Erythroblast (primary cell): Measurements from ENCODE around the gene MFSD12.
"Not testable (repeated sequence)": the region's sequence is repeated elsewhere in the genome, so short reads cannot be mapped to it uniquely, and the experiment has no call there.

ENCODE experiments used
- DNase-seq, 2 experiments: peaks; one replicate each; lab custom pipeline; 2025; lab: John Stamatoyannopoulos, UW
- GATA1 ChIP-seq: IDR thresholded peaks from 2 replicates; pipeline ENCODE4 v1.6.1; 2011; ENCODE audit warnings: low read depth, mild to moderate bottlenecking, control low read depth, low read length, moderate library complexity
- POLR2A ChIP-seq: IDR thresholded peaks from 2 replicates; pipeline ENCODE4 v1.6.1; 2011; ENCODE audit warnings: mild to moderate bottlenecking, low read length

Gene MFSD12

DNA sequence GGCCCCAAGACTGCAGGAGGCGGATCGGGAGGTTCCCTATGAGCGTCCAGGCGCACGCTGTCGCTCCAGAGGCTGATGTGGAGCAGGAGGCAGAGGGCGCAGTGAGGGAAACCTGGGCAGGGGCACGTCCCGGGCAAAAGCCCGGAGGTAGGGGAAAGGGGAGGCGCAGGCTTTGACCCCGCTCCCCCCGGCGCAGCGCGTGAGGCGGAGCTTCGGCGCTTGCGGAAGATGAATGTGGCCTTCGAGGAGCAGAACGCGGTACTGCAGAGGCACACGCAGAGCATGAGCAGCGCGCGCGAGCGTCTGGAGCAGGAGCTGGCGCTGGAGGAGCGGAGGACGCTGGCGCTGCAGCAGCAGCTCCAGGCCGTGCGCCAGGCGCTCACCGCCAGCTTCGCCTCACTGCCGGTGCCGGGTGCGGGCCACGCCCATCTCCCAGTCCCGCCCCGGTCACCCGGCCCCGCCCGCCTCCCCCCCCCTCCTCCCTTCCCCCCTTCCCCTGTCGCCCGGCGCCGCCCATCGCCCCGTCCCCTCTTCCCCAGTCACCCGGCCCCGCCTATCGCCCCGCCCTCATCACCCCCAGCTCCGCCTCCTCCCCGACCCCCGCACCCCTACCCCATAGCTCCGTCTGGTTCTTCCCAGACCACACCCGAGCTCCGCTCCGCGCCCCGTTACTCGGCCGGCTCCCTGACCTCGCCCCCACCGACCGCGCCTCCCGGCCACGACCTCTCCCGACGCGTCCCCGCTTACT is 19.5 kb upstream of the MFSD12 start:
- no peak for TF ChIP-seq GATA1
- TF ChIP-seq POLR2A = no peak
- DNase-seq = peak; percentile 53 to 66

DNA sequence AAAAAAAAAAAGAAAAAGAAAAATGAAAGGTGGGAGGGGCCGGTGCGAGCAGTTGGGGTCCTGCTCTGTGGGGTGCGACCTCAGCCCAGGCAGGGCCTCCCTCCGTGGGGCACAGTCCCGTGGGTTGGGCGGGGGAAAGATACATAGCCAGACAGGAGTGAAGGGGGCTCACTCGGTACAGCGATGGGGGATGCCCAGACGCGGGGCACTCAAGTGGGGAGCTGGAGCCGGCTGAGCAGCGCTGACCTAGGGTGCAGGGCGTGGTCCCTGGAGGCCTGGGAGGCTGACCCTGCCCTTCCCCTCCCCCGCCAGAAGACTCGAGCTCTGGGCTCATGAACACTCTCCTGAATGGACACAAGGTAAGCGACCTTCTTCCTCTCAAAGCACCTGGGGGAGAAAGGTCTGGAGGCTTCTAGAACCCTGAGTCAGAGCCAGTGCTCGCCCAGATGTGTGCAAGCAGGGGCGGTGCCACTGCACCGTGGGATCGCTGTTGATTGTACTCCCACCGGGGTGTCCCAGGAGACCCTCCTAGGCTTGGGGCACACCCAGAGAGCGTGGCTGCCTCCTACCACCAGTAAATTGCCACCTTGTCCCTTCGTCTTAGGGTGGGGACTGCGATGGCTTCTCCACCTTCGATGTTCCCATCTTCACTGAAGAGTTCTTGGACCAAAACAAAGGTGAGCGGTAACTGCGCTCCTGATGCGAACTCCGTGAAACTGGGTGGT is 18.7 kb upstream of the MFSD12 start:
- TF ChIP-seq GATA1 (no peak), POLR2A (peak; percentile 1)

GRCh38 chr19:3575260-3575741 is 17.9 kb upstream of the MFSD12 start:
- TF ChIP-seq POLR2A (no peak), GATA1 (no peak)
- peak; percentile 55 to 60 for DNase-seq

More for the DNA sequence above, 18.7 kb upstream of the MFSD12 start:
- DNase-seq = no peak

GRCh38 chr19:3573858-3574637 is 16.7 kb upstream of the MFSD12 start:
- DNase-seq = peak; percentile 86 to 90
- TF ChIP-seq GATA1 = no peak
- TF ChIP-seq POLR2A = no peak

- DNase-seq = peak in 1 of 2 experiments; percentile 66
- TF ChIP-seq GATA1 (no peak), POLR2A (no peak)
Measured at GRCh38 chr19:3573162-3573857, 15.9 kb upstream of the MFSD12 start.

- no peak for DNase-seq
- TF ChIP-seq GATA1 (no peak), POLR2A (no peak)
Measured at GRCh38 chr19:3572855-3573161, 15.4 kb upstream of the MFSD12 start, which contains the start of gene HMG20B. Gene HMG20B, plus strand, starts transcription at chr19:3572944. Its CDS starts 366 bp downstream, at chr19:3573310.

DNA sequence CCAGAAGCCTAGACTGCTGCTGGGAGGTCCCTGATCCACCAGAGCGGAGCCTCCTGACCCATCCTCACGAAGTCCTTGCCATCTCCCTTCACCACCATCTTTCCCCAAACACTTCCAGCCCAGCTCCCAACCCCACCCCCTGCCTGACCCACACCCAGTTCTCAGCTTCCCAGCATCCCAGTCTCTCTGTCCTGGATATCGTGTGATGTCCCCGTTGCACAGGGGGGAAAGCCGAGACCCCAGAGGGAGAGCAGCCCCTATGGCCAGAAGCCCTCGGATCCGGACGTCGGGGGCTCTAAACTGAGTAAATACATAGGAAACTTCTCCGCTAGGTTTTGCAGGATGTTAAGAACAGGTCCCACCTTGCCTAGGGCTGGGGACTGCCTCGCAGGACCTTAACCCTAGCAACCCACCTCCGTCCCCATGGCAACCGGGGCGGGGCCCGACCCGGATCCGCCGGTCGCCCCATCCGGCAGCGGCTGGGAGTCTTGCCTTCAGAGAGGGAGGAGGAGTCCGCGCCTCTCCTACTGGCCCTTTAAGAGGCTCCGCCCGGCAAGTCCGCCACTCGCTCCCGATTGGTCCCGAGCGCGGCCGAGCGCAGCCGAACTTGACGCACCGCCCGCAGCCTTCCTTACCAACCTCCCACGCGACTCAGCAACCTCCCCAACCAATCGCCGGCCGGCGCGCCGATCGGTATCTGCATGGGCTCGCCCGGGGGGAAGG is 14.9 kb upstream of the MFSD12 start:
- peak; percentile 100 for DNase-seq
- TF ChIP-seq POLR2A (no peak), GATA1 (no peak)

GRCh38 chr19:3570606-3571011 is 13.2 kb upstream of the MFSD12 start:
- no peak for TF ChIP-seq POLR2A
- no peak for TF ChIP-seq GATA1
- DNase-seq = no peak

DNA sequence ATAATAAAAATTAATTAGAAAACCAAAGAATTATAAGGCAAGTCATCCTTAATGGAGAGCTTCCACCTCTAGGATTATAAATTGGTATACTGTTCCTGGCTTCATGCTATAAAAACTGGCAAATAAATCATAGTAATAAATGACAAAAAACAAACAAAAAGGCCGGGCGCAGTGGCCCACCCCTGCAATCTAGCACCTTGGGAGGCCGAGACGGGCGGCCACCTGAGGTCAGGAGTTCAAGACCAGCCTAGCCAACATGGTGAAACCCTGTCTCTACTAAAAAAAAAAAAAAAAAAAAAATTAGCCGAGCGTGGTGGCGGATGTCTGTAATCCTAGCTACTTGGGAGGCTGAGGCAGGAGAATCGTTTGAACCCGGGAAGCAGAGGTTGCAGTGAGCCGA is 12.7 kb upstream of the MFSD12 start:
- not testable (repeated sequence) for DNase-seq

DNA sequence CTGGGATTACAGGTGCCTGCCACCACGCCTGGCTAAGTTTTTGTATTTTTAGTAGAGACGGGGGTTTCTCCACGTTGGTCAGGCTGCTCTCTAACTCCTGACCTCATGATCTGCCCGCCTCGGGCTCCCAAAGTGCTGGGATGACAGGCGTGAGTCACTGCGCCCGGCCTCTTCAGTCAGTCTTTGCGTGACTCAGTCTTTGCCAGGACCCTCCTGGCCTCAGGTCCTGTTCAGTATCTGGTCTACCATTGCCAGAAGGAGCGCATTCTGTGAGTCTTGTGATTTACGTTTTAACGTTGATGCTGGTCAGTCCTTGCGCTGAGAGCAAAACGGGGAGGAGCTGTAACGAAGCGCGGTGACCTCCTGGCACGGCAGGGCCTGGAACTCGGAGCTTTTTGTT is 7.8 kb upstream of the MFSD12 start:
- TF ChIP-seq POLR2A = no peak
- no peak for DNase-seq

GRCh38 chr19:3563709-3564524 is 6.5 kb upstream of the MFSD12 start:
- no peak for TF ChIP-seq POLR2A

GRCh38 chr19:3556978-3557460 is 367 bp downstream of the MFSD12 start:
- TF ChIP-seq POLR2A (no peak), GATA1 (no peak)
- DNase-seq = peak in 1 of 2 experiments; percentile 64

More at GRCh38 chr19:3563709-3564524, 6.5 kb upstream of the MFSD12 start:
- DNase-seq = no peak
